HCT116 (cell line): ENCODE data around the gene GPRC5B. TPM values are rescaled to one million over a fixed set of nuclear protein-coding genes. Genes with fewer than 3 reads are reported as not detected.

Experiments
- ATAC-seq: fragments of 200-7000 bp; cut with Tn5 transposase; 2 replicates; pipeline ENCODE4 v1.9.1; 2020; ENCODE audit warnings: mild to moderate bottlenecking, moderate library complexity
- BruUV-seq: library from RNA; stranded (reverse); fragments of 400-500 nt; replicated peaks from 2 replicates; lab custom pipeline; 2021; lab: Mats Ljungman, UMichigan
- CTCF ChIA-PET: fragments of 300-600 bp; sonication (Branson Sonifier 250); formaldehyde crosslinking; loops from one replicate; lab custom pipeline; 2021; ENCODE audit warnings: antibody characterized with exemption; lab: Charles Lee
- POLR2A ChIA-PET: fragments of 300-600, 350-600 bp; sonication (Branson Sonifier 250); formaldehyde crosslinking; loops from one replicate; lab custom pipeline; 2021; ENCODE audit warnings: antibody characterized with exemption; lab: Charles Lee
- RAD21 ChIA-PET, 2 experiments: fragments of 300-600 bp; sonication (Branson Sonifier 250); formaldehyde crosslinking; loops; one replicate each; lab custom pipeline; 2023; ENCODE audit warnings: low total read pairs in 2 of 2; ENCODE audit not compliant: uncharacterized antibody in 2 of 2, unreplicated experiment in 2 of 2, low non-redundant PET in 1 of 2; lab: Charles Lee
- DNase-seq: peaks from one replicate; pipeline ENCODE4 v3.0.0-alpha.2; 2010; ENCODE audit warnings: low read depth, low spot score
- H2AFZ ChIP-seq: fragments of 200-600 bp; shearing (Covaris generic), sonication (generic); 2 replicates; pipeline ENCODE4 v1.6.1; 2017; ENCODE audit warnings: low read depth, mixed run types, mixed read lengths, antibody characterized with exemption, low read length; ENCODE audit not compliant: poor library complexity, severe bottlenecking
- H3K27ac ChIP-seq: 2 replicates; pipeline ENCODE4 v1.5.1; 2012; ENCODE audit warnings: low read depth, low read length
- H3K27me3 ChIP-seq: fragments of 200-600 bp; sonication (generic); 2 replicates; pipeline ENCODE4 v1.6.1; 2016; ENCODE audit warnings: mixed run types, low read length, mixed read lengths; ENCODE audit not compliant: insufficient read depth
- H3K36me3 ChIP-seq, 2 experiments: fragments of 200-500 bp in 1 of 2; fragments of 200-600 bp in 1 of 2; sonication (Bioruptor generic) in 1 of 2; sonication (generic) in 1 of 2; 2 replicates each; pipeline versions ENCODE4 v1.5.1 to v1.6.1; 2014 to 2016; ENCODE audit warnings: low read length in 2 of 2, inconsistent platforms in 1 of 2, mixed read lengths in 1 of 2, mixed run types in 1 of 2; ENCODE audit not compliant: insufficient read depth in 2 of 2, control insufficient read depth in 1 of 2
- H3K4me1 ChIP-seq, 2 experiments: fragments of 200-600 bp in 1 of 2; sonication (generic) in 1 of 2; 2 replicates each; pipeline versions ENCODE4 v1.5.1 to v1.6.1; 2012 to 2017; ENCODE audit warnings: low read length in 2 of 2, inconsistent platforms in 1 of 2, mild to moderate bottlenecking in 1 of 2, mixed read lengths in 1 of 2, mixed run types in 1 of 2, moderate library complexity in 1 of 2; ENCODE audit not compliant: insufficient read depth in 2 of 2, control insufficient read depth in 1 of 2
- H3K4me2 ChIP-seq: fragments of 200-600 bp; sonication (generic); 2 replicates; pipeline ENCODE4 v1.6.1; 2017; ENCODE audit warnings: mixed run types, low read length, mixed read lengths
- H3K4me3 ChIP-seq, 2 experiments: fragments of 200-600 bp in 1 of 2; sonication (generic) in 1 of 2; replicated peaks in 1 of 2; 2 replicates each; pipeline ENCODE4 v1.5.1; 2011 to 2016; ENCODE audit warnings: low read length in 2 of 2, control low read depth in 1 of 2, low read depth in 1 of 2, mild to moderate bottlenecking in 1 of 2, mixed read lengths in 1 of 2, mixed run types in 1 of 2
- H3K79me2 ChIP-seq: fragments of 200-600 bp; sonication (generic); 2 replicates; pipeline ENCODE4 v1.6.1; 2017; ENCODE audit warnings: mild to moderate bottlenecking, mixed run types, low read length, moderate library complexity, mixed read lengths; ENCODE audit not compliant: insufficient read depth
- H3K9ac ChIP-seq: fragments of 200-600 bp; sonication (generic); 2 replicates; pipeline ENCODE4 v1.6.1; 2016; ENCODE audit warnings: low read length, mixed read lengths
- H3K9me2 ChIP-seq: fragments of 200-600 bp; sonication (generic), shearing (Covaris generic); 2 replicates; pipeline ENCODE4 v1.6.1; 2017; ENCODE audit warnings: mixed run types, mild to moderate bottlenecking, moderate library complexity; ENCODE audit not compliant: insufficient read depth
- H3K9me3 ChIP-seq, 2 experiments: fragments of 200-500 bp in 1 of 2; fragments of 200-600 bp in 1 of 2; sonication (Bioruptor generic) in 1 of 2; sonication (generic) in 1 of 2; 2 replicates each; pipeline ENCODE4 v1.6.1; 2014 to 2017; ENCODE audit warnings: low read length in 2 of 2, mixed read lengths in 2 of 2, inconsistent platforms in 1 of 2, low read depth in 1 of 2, mild to moderate bottlenecking in 1 of 2, mixed run types in 1 of 2, moderate library complexity in 1 of 2; ENCODE audit not compliant: control insufficient read depth in 1 of 2, insufficient read depth in 1 of 2
- H4K20me1 ChIP-seq: fragments of 200-600 bp; sonication (generic), shearing (Covaris generic); 2 replicates; pipeline ENCODE4 v1.6.1; 2017; ENCODE audit warnings: mixed run types, mild to moderate bottlenecking, moderate library complexity; ENCODE audit not compliant: insufficient read depth
- ATF3 ChIP-seq: IDR thresholded peaks from 2 replicates; pipeline ENCODE4 v1.6.1; 2012
- CEBPB ChIP-seq: IDR thresholded peaks from 2 replicates; pipeline ENCODE4 v1.6.1; 2012; ENCODE audit warnings: low read depth
- EGR1 ChIP-seq: IDR thresholded peaks from 2 replicates; pipeline ENCODE4 v1.6.1; 2012; ENCODE audit warnings: low read depth
- FOSL1 ChIP-seq: IDR thresholded peaks from 2 replicates; pipeline ENCODE4 v1.6.1; 2012; ENCODE audit warnings: low read depth
- JUND ChIP-seq: IDR thresholded peaks from 2 replicates; pipeline ENCODE4 v1.6.1; 2012
- MAX ChIP-seq: IDR thresholded peaks from 2 replicates; pipeline ENCODE4 v1.6.1; 2012
- POLR2AphosphoS5 ChIP-seq: IDR thresholded peaks from 2 replicates; pipeline ENCODE4 v1.6.1; 2011; ENCODE audit warnings: mild to moderate bottlenecking, low read depth, low read length, moderate library complexity
- SP1 ChIP-seq: IDR thresholded peaks from 2 replicates; pipeline ENCODE4 v1.6.1; 2012; ENCODE audit warnings: low read depth
- TCF7L2 ChIP-seq: IDR thresholded peaks from 2 replicates; pipeline ENCODE4 v1.7.0; 2011; ENCODE audit warnings: borderline replicate concordance, inconsistent platforms; ENCODE audit not compliant: insufficient read depth, insufficient read length; ENCODE audit errors: extremely low read depth
- ZFX ChIP-seq: fragments of 450-650 bp; IDR thresholded peaks from 2 replicates; pipeline ENCODE4 v1.6.1; 2017
- ZNF274 ChIP-seq: fragments of 200-500 bp; sonication (Bioruptor generic); IDR thresholded peaks from 2 replicates; pipeline ENCODE4 v1.6.1; 2014; ENCODE audit warnings: mild to moderate bottlenecking, low read depth, low read length, inconsistent platforms
- intact Hi-C: fragments of 100-400 bp; cut with micrococcal nuclease; formaldehyde crosslinking; loops from 2 replicates; pipeline ENCODE4 v1.10.0; 2022
- total RNA-seq: library from RNA; stranded (reverse); gene quantifications from one replicate; pipeline ENCODE4 v1.2.1, GENCODE V29; 2021; ENCODE audit not compliant: unreplicated experiment

Gene GPRC5B
- total RNA-seq, 1 experiment from 2014 or later = 7.2 TPM

- ChIA-PET CTCF (no interaction called here), POLR2A (no interaction called here), RAD21 (no interaction called here)
- H3K4me1 ChIP-seq = peaks cover 8 to 16% of the 10 kb centered on the region in 2 experiments; a peak in 3 of 4 replicates
- H3K27me3 ChIP-seq = no peaks in the 10 kb centered on the region
- H4K20me1 ChIP-seq = no peaks in the 10 kb centered on the region
- no peak overlapping the region for H3K4me2 ChIP-seq
- no peaks in the 10 kb centered on the region for H3K36me3 ChIP-seq
- no peak for DNase-seq
- ATAC-seq = no peak
- intact Hi-C loops = no loop called here
- H2AFZ ChIP-seq = no peak overlapping the region
- H3K27ac ChIP-seq = no peak overlapping the region
- no peak for TF ChIP-seq MAX
- TF ChIP-seq ZFX = no peak
- no peak for TF ChIP-seq POLR2AphosphoS5
- no peak for TF ChIP-seq SP1
- no peak for TF ChIP-seq JUND
- TF ChIP-seq EGR1 = no peak
- no peaks in the 10 kb centered on the region for H3K79me2 ChIP-seq
- peaks cover 0 to 8% of the 10 kb centered on the region in 2 experiments; a peak in 2 of 4 replicates for H3K9me3 ChIP-seq
- H3K9me2 ChIP-seq = no peaks in the 10 kb centered on the region
- H3K9ac ChIP-seq = no peak overlapping the region
- H3K4me3 ChIP-seq = no peak overlapping the region
- no TSS peak for BruUV-seq
Measured at GRCh38 chr16:19809121-19809635, 75.5 kb downstream of the GPRC5B start.

GRCh38 chr16:19808061-19808641 is 76.5 kb downstream of the GPRC5B start:
- Histone ChIP-seq H3K27ac (no peak overlapping the region), H3K79me2 (no peaks in the 10 kb centered on the region), H3K4me3 (no peak overlapping the region), H3K9me2 (no peaks in the 10 kb centered on the region), H3K36me3 (no peaks in the 10 kb centered on the region), H3K9me3 (peaks cover 0 to 8% of the 10 kb centered on the region in 2 experiments; a peak in 2 of 4 replicates), H3K27me3 (no peaks in the 10 kb centered on the region), H2AFZ (no peak overlapping the region), H3K9ac (no peak overlapping the region), H3K4me1 (peaks cover 8 to 16% of the 10 kb centered on the region in 2 experiments; a peak in 3 of 4 replicates), H4K20me1 (no peaks in the 10 kb centered on the region), H3K4me2 (no peak overlapping the region)
- CTCF ChIA-PET = no interaction called here
- intact Hi-C loops = no loop called here
- no peak for ATAC-seq
- no peak for TF ChIP-seq ATF3
- no peak for TF ChIP-seq ZNF274
- TF ChIP-seq CEBPB = no peak
- TF ChIP-seq MAX = no peak
- no peak for TF ChIP-seq TCF7L2
- no peak for TF ChIP-seq FOSL1
- no peak for TF ChIP-seq ZFX
- no peak for TF ChIP-seq JUND
- no TSS peak for BruUV-seq
- RAD21 ChIA-PET = no interaction called here
- DNase-seq = no peak
- POLR2A ChIA-PET = no interaction called here

Other genes starting within 250 kb of the GPRC5B start
- 34.6 TPM for gene KNOP1, start 166.6 kb downstream of the GPRC5B start, total RNA-seq
- 11.8 TPM for gene IQCK, start 166.6 kb downstream of the GPRC5B start, total RNA-seq
- gene GPR139, start 189.0 kb upstream of the GPRC5B start, total RNA-seq = not detected